Left forelimb (tissue), 1 donor: ENCODE measurements around the gene MYMX.
"Not testable (repeated sequence)": the region's sequence is repeated elsewhere in the genome, so short reads cannot be mapped to it uniquely, and the experiment has no call there.

ENCODE experiments used
- DNase-seq: peaks from one replicate; pipeline ENCODE4 v3.0.0-alpha.2; 2018; ENCODE audit warnings: low spot score

The MYMX gene

DNA sequence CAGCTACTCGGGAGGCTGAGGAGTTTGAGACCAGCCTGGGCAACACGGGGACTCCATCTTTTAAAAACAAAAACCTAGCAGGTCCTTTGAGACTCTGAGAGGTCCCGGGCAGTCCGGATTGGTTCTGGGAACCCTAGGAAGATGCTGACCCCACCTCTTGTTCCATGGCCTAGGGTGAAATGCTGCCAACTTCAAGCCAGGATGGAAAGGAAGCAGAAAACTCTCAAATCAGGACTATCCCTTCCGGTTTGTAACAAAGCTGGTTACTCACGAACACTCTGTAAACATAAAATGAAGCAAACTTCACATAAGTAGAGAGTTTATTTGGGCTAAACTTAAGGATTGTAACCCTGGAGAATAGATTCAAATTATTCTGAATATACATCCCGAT, 30.1 kb upstream of the MYMX start:
- no peak for DNase-seq

DNA sequence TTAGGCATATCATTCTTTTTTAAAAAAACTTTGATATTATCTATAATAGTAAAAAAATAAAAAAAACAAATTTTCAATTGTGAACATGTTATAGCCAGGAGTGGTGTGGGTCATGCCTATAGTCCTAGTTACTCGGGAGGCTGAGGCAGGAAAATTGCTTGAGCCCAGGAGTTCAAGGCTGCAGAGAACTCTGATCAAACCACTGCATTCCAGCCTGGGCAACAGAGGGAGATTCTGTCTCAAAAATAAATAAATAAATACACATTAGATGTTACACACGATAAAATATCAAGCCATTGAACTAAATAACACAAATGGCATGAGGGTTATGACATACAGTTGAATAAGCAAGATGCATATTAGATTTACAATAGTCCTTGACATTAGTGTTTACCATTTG, 27.9 kb upstream of the MYMX start:
- no peak for DNase-seq

DNA sequence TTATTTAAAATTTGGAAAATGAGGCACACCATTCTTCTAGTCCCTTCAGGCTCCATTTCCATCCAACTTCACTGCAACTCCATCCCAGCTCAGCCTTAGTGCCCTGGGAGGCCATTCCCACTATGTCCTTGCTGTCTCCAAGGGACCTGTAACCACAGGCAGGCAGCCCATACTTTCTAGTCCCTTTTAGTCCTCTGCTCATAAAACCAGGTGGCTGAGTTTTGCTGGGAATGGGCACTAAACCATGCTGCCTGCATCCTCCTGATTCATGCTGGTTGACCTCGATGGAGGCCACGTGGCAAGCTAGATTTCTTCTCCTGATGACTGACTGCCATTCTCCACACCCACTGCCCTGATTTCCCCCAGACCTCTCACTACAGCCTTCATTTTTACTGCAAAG, 27.5 kb upstream of the MYMX start:
- DNase-seq = no peak

DNA sequence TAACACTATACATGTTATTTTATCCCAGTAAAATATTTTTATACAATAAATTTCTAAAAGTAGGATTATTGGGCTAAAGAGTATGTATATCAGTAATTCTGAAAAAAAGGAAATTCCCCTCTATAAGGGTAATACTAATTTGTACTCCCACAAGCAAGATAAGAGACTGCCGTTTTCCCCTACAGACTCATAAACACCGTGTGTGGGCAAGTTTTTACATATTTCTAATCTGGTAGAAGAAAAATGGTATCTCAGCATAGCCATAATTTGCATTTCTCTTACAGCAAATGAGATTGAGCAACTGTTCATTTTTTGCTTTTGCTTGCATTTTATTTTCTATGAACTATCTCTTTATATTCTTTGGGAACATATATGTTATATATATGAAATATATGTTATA, 26.0 kb upstream of the MYMX start:
- DNase-seq = no peak

DNA sequence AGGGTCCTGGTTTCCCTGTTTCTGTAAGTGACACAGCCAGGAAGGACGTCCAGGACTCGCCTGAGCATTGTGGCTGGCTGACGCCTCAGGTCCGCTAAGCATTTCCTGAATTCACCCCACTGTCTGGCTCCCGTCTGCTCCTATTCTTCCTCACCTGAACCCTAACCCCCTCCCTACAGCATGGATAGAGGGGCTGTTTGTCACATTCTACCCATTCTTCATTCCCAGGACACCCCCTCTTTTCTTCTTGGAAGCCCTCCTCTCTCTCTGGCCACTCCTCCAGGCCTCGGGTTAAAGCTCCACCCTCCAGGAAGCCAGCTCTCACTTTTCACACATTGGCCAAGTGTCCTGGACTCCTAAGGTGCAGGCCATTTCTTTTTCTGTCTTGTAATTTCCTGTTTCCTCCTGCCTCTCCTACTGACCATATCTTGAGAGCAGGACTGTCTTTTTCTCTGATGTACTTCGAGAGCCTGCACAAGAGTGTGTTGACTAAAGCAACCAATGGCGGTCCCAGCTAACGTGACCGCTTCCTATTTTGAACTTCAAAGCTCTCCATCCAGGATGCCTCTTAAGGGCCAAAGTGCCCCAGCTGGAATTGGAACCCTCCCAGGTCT, 24.2 kb upstream of the MYMX start:
- DNase-seq = no peak

DNA sequence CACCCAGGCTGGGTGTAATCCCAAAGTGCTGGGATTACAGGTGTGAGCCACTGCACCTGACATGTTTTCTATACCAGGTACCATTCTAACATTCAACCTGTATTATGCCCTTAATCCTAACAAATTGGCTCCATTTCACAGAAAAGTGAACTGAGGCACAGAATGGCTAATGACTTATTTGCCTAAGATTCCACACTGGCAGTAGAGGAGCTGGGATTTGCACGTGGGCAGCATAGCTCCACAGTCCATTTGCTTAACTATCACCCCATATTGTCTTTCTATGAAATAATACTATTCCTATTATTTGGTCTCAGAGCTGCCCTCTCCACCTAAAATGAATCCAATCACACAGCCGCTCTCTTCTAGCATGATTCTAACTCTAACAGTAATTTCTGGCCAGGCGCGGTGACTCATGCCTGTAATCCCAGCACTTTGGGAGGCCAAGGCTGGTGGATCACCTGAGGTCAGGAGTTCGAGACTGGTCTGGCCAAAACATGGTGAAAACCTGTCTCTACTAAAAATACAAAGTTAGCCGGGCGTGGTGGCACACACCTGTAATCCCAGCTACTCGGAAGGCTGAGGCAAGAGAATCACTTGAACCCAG, 23.3 kb upstream of the MYMX start:
- DNase-seq = no peak

DNA sequence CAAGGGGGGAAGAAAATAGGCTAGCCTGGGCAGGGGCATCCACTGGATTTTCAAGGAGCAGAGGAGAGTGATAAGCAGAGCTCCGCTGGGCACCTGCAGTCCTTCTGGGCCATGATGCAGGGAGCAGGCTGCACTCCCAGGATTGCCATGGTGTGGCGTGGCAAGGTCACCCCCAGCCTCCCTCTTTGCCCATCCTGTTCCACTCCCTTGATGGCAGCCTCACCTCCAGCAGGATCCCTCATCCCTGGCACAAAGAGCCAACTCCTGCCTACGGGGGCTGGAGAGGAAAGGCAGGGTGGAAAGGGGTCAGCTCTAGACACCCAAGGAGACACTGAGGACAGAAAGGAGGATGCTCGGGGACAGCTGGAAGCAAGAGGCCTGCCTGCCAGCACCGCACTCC, 22.4 kb upstream of the MYMX start:
- no peak for DNase-seq

DNA sequence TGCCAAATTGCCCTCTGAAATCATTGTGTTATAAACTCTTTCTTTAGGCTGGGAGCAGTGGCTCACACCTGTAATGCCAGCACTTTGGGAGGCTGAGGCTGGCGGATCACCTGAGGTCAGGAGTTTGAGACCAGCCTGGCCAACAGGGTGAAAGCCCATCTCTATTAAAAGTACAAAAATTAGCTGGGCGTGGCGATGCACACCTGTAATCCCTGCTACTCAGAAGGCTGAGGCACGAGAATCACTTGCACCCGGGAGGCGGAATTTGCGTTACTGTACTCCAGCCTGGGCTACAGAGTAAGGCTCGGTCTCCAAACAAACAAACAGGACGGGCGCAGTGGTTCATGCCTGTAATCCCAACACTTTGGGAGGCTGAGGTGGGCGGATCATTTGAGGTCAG, 20.4 kb upstream of the MYMX start:
- DNase-seq = not testable (repeated sequence)

DNA sequence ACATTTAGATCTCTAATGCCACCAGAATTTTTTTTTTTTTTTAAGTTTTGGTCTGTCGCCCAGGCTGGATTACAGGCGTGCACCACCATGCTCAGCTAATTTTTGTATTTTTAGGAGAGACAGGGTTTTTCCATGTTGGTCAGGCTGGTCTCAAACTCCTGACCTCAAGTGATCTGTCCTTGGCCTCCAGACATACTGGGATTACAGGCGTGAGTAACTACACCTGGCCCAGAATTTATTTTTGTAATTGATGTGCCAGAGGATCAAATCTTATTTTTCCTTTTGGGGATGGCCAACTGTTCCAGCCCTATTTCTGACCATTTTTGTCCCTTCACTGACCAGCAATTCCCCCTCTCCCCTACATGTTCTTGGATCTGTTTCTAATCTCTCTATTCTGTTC, 18.0 kb upstream of the MYMX start:
- DNase-seq = no peak

DNA sequence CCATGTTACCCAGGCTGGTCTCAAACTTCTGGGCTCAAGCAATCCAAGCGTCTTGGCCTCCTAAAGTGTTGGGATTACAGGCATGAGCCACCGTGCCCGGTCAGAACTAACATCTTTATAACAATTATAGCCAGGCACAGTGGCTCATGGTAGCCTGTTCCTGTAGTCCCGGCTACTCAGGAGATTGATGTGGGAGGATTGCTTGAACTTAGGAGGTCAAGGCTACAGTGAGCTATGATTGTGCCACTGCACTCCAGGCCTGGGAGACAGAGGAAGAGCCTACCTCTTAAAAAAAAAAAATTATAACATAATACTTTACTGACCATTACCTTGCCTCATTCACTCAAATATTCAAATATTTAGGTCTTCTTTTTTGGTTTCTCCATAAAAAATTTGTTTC, 16.8 kb upstream of the MYMX start:
- no peak for DNase-seq

DNA sequence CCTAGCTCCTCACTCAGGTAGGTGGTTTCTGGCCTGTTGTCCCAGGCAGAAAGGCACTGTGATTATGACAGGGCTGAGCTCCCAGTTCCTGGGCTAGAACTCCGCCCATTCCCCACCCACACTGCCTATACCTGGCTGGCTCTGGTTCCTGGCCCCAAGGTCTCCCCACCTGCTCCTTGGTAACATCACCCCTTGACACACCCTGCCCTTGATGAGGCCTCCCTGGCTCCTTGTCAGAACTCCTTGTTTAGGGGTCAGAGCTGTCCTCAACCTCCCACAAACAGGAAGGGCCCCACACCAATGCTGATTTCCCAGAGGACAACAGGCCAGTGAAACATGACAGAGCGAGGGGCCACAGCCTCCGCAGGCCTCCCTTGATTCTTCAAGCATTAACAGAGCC, 15.5 kb upstream of the MYMX start:
- no peak for DNase-seq

DNA sequence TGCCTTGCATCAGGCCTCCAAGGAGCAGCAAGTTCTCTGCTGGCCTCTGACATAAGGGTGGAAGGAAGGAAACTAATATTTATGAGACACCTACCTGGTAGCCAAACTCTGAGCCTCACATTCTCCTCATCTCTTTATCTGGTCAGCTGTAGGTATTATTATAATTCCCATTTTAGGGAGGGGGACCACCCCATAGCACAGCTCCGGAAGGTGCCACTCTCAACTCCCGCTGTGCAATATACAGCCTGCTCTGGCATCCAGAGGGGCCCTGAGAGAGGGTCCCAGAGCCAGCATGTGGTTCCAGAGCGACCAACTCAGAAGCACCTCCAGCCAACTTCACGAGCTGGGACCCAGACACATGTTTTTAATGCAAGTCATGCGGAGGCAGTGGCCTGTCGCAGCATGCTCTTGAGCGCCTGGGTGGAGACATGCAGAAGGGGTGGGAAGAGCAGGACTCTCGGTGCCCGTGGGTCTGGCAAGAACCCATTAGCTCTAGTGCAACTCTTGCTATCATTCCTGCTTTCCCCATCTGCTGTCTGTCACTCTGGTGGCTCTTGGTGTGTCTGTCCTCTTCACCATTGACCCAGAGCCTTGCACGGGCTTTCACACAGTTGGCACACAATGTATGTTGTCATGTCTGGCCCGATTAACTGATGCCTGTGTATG, 15.0 kb upstream of the MYMX start:
- no peak for DNase-seq

DNA sequence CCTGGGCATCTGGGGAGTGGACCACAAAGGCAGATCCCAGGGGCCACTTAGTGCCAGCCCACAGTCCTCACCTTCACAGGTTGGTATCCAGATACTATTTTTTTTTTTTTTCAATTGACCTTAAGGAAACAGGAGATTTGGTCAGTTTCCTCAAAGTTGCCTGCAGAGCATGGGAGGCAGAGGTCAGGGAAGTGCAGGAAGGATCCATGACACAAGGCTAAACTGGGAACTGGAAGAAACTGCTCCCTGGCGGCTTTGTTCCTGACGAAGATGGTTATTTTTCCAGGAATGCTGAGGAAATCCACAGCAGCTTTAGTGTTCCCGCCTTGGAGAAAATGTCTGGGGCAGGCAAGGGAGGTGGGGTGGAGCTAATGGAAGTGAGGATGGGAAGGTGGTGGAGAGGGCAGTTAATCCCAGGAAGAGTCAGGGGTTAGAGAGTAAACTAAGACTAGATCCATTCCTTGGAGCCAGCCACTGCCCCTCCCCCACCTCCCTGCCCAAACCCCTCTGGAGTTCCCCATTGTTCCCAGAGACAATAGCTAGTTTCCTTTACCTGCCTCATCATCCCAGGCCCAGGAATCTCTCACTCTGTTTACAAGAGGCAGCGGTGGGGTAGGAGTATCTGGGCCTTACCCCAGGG, 14.3 kb upstream of the MYMX start:
- DNase-seq = no peak

DNA sequence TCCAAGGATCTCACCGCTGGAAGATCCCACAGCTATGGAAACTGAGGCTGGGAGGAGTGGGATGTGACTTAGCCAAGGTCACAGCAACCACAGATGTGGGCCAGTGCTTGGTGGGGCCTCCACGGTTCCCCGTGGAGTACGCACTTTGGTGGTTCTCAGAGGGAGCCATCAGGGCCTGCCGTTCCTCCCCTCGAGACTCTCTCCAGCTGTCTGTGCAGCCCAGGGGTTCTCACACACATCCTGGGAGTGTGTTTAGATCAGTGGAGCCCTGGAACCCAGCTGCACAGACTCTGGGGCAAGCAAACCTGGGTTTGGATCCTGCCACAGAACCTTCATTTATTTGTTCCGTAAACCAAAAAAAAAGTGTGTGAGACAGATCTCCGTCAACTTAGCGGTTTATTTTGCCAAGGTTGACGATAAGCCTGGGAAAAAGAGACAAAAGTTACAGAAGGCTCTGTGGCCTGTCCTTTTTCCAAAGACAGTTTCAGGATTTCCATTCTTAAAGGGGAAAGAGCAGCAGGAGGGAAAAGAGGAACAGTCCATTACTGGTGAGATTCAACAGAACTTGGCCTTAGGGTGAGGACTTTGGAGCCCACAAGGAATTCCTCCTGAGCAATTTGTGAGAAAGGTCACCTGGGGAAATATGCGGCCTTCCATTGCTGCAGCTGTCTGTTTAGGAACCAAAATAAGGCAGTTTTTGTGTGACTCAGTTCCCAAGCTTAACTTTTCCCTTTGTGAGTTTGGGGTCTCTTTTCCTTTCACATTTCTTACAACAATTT, 13.6 kb upstream of the MYMX start:
- DNase-seq = no peak

DNA sequence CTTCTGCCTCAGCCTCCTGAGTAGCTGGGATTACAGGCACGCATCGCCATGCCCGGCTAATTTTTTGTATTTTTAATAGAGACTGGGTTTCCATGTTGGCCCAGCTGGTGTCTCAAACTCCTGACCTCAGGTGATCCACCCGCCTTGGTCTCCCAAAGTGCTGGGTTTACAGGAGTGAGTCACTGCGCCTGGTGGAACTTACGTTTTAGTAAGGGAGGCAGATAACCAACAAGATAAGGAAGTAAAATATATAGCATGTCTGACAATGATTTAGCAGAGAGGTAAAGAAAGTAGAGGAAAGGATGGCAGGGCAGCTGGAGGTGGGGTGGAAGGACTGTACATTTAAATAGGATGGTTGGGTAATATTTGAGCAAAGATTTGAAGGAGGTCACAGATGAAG, 12.8 kb upstream of the MYMX start:
- DNase-seq = no peak

DNA sequence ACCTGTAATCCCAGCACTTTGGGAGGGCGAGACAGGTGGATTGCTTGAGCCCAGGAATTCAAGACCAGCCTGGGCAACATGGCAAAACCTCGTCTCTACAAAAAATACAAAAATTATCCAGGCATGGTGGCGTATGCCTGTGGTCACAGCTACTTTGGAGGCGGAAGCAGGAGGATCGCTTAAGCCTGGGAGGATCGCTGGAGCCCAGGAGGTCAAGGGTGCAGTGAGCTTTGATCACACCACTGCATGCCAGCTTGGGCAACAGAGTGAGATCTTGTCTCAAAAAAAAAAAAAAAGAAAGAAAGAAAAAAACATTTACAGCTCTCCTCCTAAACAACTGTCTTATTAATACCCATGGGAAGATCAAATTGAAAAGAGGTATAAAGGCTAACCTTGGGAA, 8.8 kb upstream of the MYMX start:
- DNase-seq = no peak

DNA sequence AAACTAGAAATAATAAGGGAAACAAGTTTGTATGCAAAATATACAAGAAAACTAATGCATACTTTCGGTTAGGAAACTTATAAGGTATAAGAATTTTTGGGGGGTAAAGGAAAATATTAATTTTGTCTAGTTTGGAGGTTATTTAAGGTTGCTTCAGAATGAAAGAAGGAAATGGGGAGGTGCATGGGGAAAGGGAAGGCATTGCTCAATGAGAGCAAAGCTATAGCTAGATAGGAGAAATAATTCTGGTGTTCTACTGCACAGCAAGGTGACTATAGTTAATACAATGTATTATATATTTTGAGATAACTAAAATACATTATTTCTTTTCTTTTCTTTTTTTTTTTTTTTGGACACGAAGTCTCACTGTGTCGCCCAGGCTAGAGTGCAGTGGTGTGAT, 5.4 kb upstream of the MYMX start:
- DNase-seq = no peak

DNA sequence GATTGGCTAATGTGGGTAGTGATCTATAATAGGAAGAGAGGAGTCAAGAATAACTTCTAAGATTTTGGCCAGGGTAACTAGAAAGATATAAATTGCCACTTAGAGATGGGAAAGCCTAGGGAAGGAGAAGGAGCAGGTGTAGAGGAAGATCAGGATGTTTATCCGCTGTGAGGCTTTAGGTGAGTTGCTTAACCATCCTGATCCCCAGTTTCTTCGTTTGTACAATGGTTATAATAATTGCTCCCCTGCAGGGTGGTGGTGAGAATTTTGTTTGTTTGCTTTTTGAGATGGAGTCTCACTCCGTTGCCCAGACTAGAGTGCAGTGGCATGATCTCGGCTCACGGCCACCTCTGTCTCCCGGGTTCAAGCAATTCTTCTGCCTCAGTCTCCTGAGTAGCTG, 2.4 kb upstream of the MYMX start:
- no peak for DNase-seq

DNA sequence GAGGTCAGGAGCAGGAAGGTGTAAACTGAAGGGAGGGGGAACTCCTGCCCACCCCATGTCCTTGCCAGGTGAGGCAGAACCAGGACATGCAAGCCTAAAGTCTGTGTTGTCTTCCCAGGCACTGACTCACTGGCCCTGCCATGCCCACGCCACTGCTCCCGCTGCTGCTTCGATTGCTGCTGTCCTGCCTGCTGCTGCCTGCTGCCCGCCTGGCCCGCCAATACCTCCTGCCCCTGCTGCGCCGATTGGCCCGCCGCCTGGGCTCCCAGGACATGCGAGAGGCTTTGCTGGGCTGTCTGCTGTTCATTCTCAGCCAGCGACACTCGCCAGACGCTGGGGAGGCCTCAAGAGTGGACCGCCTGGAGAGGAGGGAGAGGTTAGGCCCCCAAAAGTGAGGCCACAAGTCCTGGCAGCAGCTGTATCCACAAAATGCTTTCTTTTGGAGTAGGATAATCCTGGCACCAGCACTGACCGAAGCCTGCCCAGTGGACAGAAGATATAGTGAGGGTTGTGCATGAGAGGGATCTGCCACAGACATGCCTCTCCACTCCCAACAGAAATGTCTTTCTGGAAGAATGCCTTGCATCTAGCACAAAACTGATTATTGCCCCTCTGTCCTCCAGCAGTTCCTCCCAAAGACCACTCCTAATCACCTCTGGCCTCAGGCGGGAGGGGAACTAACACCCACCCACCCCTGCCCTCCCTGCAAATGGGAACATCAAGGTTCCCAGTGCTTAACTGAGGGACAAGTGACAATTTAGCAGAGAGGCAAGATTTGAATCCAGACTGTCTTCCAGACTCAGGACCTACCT, 812 bp downstream of the MYMX start:
- DNase-seq = no peak

DNA sequence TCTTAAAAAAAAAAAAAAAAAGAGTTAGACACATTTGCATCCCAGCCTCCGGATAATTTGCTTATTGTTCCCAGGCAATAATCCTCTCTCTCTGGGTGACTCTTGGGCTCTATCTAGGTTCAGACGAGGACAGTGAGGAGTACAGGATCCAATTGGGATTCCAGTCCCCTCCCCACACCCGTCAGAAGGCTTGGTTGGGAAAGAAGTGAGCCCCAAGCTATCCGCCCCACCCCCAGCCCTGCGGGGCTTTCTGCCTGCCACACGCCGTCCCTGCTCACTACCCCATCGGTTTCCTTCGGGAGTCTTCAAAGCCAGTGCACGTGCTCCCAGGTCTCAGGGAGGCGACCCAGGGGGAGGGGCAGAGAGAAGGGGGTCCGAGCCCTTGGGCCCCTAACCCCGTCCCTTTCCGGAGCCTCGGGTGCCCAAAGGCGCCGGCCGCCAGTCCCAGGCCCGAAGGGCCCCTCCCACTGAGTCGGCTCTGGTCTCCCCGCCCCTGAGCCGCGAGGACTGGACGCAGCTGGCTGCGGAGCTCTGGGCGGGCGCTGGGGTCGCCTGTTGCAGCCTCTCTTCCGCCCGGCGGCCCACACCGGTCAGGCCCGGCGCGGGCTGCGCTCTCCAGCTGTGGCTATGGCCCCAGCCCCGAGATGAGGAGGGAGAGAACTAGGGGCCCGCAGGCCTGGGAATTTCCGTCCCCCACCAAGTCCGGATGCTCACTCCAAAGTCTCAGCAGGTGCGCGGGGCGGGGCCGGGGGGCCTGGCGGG, 2.5 kb downstream of the MYMX start:
- peak; percentile 88 for DNase-seq
